Measurements from ENCODE around the gene PFDN2. TPM values are rescaled to one million over a fixed set of nuclear protein-coding genes. Genes with fewer than 3 reads are reported as not detected.

The PFDN2 gene
- total RNA-seq, 1 donor from 2014 or later = 16.3 TPM

- peaks cover 10 to 19% of the 10 kb centered on the region in 2 donors for H3K36me3 ChIP-seq
- TF ChIP-seq, protein P1, sequence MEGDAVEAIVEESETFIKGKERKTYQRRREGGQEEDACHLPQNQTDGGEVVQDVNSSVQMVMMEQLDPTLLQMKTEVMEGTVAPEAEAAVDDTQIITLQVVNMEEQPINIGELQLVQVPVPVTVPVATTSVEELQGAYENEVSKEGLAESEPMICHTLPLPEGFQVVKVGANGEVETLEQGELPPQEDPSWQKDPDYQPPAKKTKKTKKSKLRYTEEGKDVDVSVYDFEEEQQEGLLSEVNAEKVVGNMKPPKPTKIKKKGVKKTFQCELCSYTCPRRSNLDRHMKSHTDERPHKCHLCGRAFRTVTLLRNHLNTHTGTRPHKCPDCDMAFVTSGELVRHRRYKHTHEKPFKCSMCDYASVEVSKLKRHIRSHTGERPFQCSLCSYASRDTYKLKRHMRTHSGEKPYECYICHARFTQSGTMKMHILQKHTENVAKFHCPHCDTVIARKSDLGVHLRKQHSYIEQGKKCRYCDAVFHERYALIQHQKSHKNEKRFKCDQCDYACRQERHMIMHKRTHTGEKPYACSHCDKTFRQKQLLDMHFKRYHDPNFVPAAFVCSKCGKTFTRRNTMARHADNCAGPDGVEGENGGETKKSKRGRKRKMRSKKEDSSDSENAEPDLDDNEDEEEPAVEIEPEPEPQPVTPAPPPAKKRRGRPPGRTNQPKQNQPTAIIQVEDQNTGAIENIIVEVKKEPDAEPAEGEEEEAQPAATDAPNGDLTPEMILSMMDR (IDR thresholded peaks at IDR 0.05) = no peak
- no peaks in the 10 kb centered on the region for H3K27me3 ChIP-seq
- H3K4me1 ChIP-seq = peaks cover 0 to 26% of the 10 kb centered on the region in 2 donors
- H3K4me3 ChIP-seq = peak overlapping the region; percentile 86 to 92
- no peak for DNase-seq (ENCODE audit: low spot score in 2 of 2)
- H3K9me3 ChIP-seq = no peaks in the 10 kb centered on the region
- H3K27ac ChIP-seq = peak overlapping the region; percentile 81 to 83
- intact Hi-C loops (cut with DNase I) = loop anchor here (1.0 to 10.0 kb wide), 5 partner anchors 17 to 898 kb away; partner anchors contain the start of genes B4GALT3, COPA, DCAF8 and DEDD
Measured at GRCh38 chr1:161159913-161160243, 42.0 kb upstream of the PFDN2 start.

- H3K9me3 ChIP-seq = no peaks in the 10 kb centered on the region
- peak within 1 kb of the TSS; percentile 86 to 92 for H3K4me3 ChIP-seq
- H3K4me1 ChIP-seq = peaks cover 0 to 31% of the 10 kb centered on the region in 2 donors
- no peaks in the 10 kb centered on the region for H3K27me3 ChIP-seq
- DNase-seq (ENCODE audit: low spot score in 2 of 2) = peak; percentile 61 to 96
- TF ChIP-seq, protein P1 (IDR thresholded peaks at IDR 0.05) = peak; percentile 9 to 47 (median 37)
- intact Hi-C loops (cut with DNase I) = loop anchor here (1.0 to 10.0 kb wide), 4 partner anchors 18 to 897 kb away; partner anchors contain the start of genes B4GALT3, COPA, DCAF8 and DEDD
- H3K27ac ChIP-seq = peak within 1 kb of the TSS; percentile 81 to 83
- peaks cover 10 to 18% of the 10 kb centered on the region in 2 donors for H3K36me3 ChIP-seq
Measured at GRCh38 chr1:161159087-161159912, 41.5 kb upstream of the PFDN2 start, which contains the start of gene USP21. Gene USP21, plus strand, starts transcription at chr1:161159500. Its CDS starts 1,141 bp downstream, at chr1:161160641.

GRCh38 chr1:161158316-161159010 lies 40.6 kb upstream of the PFDN2 start:
- Histone ChIP-seq H3K9me3 (no peaks in the 10 kb centered on the region), H3K27ac (peak overlapping the region; percentile 81 to 83), H3K4me3 (peak overlapping the region; percentile 86 to 92), H3K36me3 (peaks cover 10 to 11% of the 10 kb centered on the region in 2 donors), H3K4me1 (peaks cover 0 to 31% of the 10 kb centered on the region in 2 donors), H3K27me3 (no peaks in the 10 kb centered on the region)
- DNase-seq (ENCODE audit: low spot score in 2 of 2) = no peak
- TF ChIP-seq, protein P1 (IDR thresholded peaks at IDR 0.05) = no peak
- intact Hi-C loops (cut with DNase I) = loop anchor here (1.0 to 10.0 kb wide), 4 partner anchors 19 to 896 kb away; partner anchors contain the start of genes B4GALT3, COPA, DCAF8 and DEDD

- Histone ChIP-seq H3K9me3 (no peaks in the 10 kb centered on the region), H3K4me3 (no peak overlapping the region), H3K27me3 (no peaks in the 10 kb centered on the region), H3K36me3 (peaks cover 10 to 11% of the 10 kb centered on the region in 2 donors), H3K4me1 (peaks cover 0 to 31% of the 10 kb centered on the region in 2 donors), H3K27ac (no peak overlapping the region)
- intact Hi-C loops (cut with DNase I) = loop anchor here (2.0 to 10.0 kb wide), 3 partner anchors 25 to 896 kb away; partner anchors contain the start of genes COPA, DCAF8, DEDD and NCSTN
- TF ChIP-seq, protein P1 (IDR thresholded peaks at IDR 0.05) = no peak
- no peak for DNase-seq (ENCODE audit: low spot score in 2 of 2)
Measured at GRCh38 chr1:161157867-161158266, 40.0 kb upstream of the PFDN2 start.

DNA sequence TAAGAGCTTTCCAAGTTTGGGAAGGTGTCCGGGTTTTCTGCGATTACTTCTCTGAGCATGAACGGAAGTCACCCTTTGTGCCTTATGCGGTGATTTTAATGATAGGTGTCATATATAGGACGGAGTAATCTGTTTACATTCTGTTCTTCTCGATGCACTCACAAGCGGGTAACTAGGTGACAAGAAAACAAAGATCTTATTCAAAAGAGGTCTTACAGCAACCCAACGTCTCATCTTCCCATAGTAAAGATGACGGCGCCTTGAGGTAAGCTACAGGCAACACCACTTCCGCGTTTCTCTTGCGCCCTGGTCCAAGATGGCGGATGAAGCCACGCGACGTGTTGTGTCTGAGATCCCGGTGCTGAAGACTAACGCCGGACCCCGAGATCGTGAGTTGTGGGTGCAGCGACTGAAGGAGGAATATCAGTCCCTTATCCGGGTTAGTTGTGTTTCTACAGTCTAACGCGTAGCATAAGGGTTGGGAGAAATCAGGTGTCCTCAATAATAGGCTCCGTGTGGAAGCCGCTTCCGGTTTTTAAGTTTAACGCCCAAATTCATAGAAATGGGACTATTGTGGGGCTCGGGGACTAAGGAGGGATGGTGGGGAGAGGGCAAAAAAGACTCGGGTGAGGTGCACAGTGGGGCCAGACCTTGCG lies 36.0 kb upstream of the PFDN2 start, which contains the start of gene UFC1:
Gene UFC1 (plus strand): TSS at position 297 of the 656 bp plus-strand sequence. CDS start 20 bp downstream, at position 317.
- peak in 1 of 2 donors; percentile 91 for DNase-seq (ENCODE audit: low spot score in 2 of 2)
- Histone ChIP-seq H3K4me3 (peak within 1 kb of the TSS; percentile 76 to 83), H3K4me1 (peaks cover 0 to 12% of the 10 kb centered on the region in 2 donors), H3K27ac (peak within 1 kb of the TSS; percentile 91 to 93), H3K9me3 (no peaks in the 10 kb centered on the region), H3K36me3 (peaks cover 2 to 4% of the 10 kb centered on the region in 2 donors), H3K27me3 (no peaks in the 10 kb centered on the region)
- TF ChIP-seq, protein P1 (IDR thresholded peaks at IDR 0.05) = no peak
- intact Hi-C loops (cut with DNase I) = loop anchor here (1.0 to 10.0 kb wide), 4 partner anchors 22 to 809 kb away; partner anchors contain the start of genes B4GALT3, COPA, DEDD and NCSTN

Measured in ascending aorta (tissue), 2 donors.